Fibroblast of lung (primary cell): Measurements from ENCODE around the gene CCNF. TPM values are rescaled to one million over a fixed set of nuclear protein-coding genes. Genes with fewer than 3 reads are reported as not detected.
"Not testable (repeated sequence)": the region's sequence is repeated elsewhere in the genome, so short reads cannot be mapped to it uniquely, and the experiment has no call there.

Experiments used
- DNase-seq, 2 donors: peaks; one replicate each; pipeline versions ENCODE4 v3.0.0 to v3.0.0-alpha.2; 2010; ENCODE audit warnings: low read depth in 2 of 2
- H2AFZ ChIP-seq: 2 replicates; pipeline ENCODE4 v1.5.1; 2012; ENCODE audit warnings: low read length, control low read depth, inconsistent platforms
- H3K27ac ChIP-seq: 2 replicates; pipeline ENCODE4 v1.5.1; 2011; ENCODE audit warnings: low read length, control low read depth; ENCODE audit not compliant: insufficient read depth
- H3K27me3 ChIP-seq: 2 replicates; pipeline ENCODE4 v1.5.1; 2011; ENCODE audit warnings: mild to moderate bottlenecking, low read length; ENCODE audit not compliant: control insufficient read depth, insufficient read depth
- H3K36me3 ChIP-seq: 2 replicates; pipeline ENCODE4 v1.5.1; 2011; ENCODE audit warnings: low read length; ENCODE audit not compliant: control insufficient read depth, insufficient read depth
- H3K4me1 ChIP-seq: 2 replicates; pipeline ENCODE4 v1.5.1; 2011; ENCODE audit warnings: low read length; ENCODE audit not compliant: control insufficient read depth, insufficient read depth; ENCODE audit errors: extremely low read depth
- H3K4me2 ChIP-seq: 2 replicates; pipeline ENCODE4 v1.5.1; 2011; ENCODE audit warnings: low read length, control low read depth; ENCODE audit not compliant: insufficient read depth; ENCODE audit errors: extremely low read depth
- H3K4me3 ChIP-seq, 4 experiments: fragments of 200-600 bp in 1 of 4; sonication (generic) in 1 of 4; replicated peaks in 1 of 4; 2 replicates each; pipeline ENCODE4 v1.5.1; 2011 to 2016; ENCODE audit warnings: low read length in 4 of 4, low read depth in 3 of 4, mild to moderate bottlenecking in 3 of 4, control low read depth in 2 of 4, inconsistent platforms in 1 of 4, mixed read lengths in 1 of 4; ENCODE audit not compliant: insufficient read depth in 1 of 4; ENCODE audit errors: control extremely low read depth in 1 of 4
- H3K79me2 ChIP-seq: 2 replicates; pipeline ENCODE4 v1.5.1; 2012; ENCODE audit warnings: mild to moderate bottlenecking, low read length, inconsistent platforms; ENCODE audit not compliant: control insufficient read depth, insufficient read depth
- H3K9ac ChIP-seq: 2 replicates; pipeline ENCODE4 v1.5.1; 2011; ENCODE audit warnings: mild to moderate bottlenecking, low read length, control low read depth; ENCODE audit not compliant: insufficient read depth
- H3K9me3 ChIP-seq: 2 replicates; pipeline ENCODE4 v1.5.1; 2012; ENCODE audit warnings: low read depth, low read length; ENCODE audit not compliant: control insufficient read depth, insufficient read depth
- H4K20me1 ChIP-seq: 2 replicates; pipeline ENCODE4 v1.5.1; 2011; ENCODE audit warnings: low read length; ENCODE audit not compliant: control insufficient read depth, insufficient read depth; ENCODE audit errors: extremely low read depth
- EZH2 ChIP-seq: IDR thresholded peaks from 2 replicates; pipeline ENCODE4 v1.5.1; 2012; ENCODE audit warnings: low read length, control low read depth, mild to moderate bottlenecking; ENCODE audit errors: missing control alignments
- polyA plus RNA-seq, 2 donors: library from polyadenylated mRNA; depleted of rRNA in 1 of 2; stranded (reverse) in 1 of 2; unstranded in 1 of 2; fragments of >200 nt; gene quantifications; 2 replicates each; pipeline ENCODE4 v1.2.1, GENCODE V29; 2011 to 2012; ENCODE audit warnings: missing spikeins in 1 of 2
- total RNA-seq: library from RNA; depleted of rRNA; stranded (reverse); fragments of >200 nt; gene quantifications from 2 replicates; pipeline ENCODE4 v1.2.1, GENCODE V29; 2014
- TF ChIP-seq, protein P1 (sequence below), 2 donors: IDR thresholded peaks in 1 of 2; conservative IDR thresholded peaks in 1 of 2; 1 replicate in 1 of 2; 2 replicates in 1 of 2; pipeline ENCODE4 v1.5.1; 2011 to 2012; ENCODE audit warnings: low read length in 2 of 2, control low read depth in 1 of 2, inconsistent platforms in 1 of 2, low read depth in 1 of 2, mild to moderate bottlenecking in 1 of 2

CCNF gene
- total and polyA plus RNA-seq, 2 donors (not counting 1 experiment from before 2014, with no cell fraction given): 3.8 to 7.3 TPM

DNA sequence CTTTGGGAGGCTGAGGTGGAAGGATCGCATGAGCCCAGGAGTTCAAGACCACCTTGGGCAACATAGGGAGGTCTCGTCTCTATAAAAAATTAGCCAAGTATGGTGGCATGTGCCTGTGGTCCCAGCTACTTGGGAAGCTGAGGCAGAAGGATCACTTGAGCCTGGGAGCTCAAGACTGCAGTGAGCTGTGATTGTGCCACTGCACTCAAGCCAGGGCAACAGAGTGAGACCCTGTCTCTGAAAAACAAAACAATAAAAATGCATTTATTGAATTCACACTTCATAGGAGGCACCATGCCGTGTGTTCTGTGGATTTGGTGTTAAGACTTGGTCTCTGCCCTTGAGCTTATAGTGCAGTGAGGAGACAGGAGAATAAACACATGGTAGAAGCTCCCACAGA is 48.1 kb downstream of the CCNF start:
- peaks cover 3% of the 10 kb centered on the region for H3K79me2 ChIP-seq
- H3K4me2 ChIP-seq: no peak overlapping the region
- H3K4me3 ChIP-seq: no peak overlapping the region
- no peak overlapping the region for H2AFZ ChIP-seq
- H3K36me3 ChIP-seq: no peaks in the 10 kb centered on the region
- no peaks in the 10 kb centered on the region for H3K9me3 ChIP-seq
- no peak for DNase-seq
- no peak overlapping the region for H3K9ac ChIP-seq
- TF ChIP-seq, protein P1, sequence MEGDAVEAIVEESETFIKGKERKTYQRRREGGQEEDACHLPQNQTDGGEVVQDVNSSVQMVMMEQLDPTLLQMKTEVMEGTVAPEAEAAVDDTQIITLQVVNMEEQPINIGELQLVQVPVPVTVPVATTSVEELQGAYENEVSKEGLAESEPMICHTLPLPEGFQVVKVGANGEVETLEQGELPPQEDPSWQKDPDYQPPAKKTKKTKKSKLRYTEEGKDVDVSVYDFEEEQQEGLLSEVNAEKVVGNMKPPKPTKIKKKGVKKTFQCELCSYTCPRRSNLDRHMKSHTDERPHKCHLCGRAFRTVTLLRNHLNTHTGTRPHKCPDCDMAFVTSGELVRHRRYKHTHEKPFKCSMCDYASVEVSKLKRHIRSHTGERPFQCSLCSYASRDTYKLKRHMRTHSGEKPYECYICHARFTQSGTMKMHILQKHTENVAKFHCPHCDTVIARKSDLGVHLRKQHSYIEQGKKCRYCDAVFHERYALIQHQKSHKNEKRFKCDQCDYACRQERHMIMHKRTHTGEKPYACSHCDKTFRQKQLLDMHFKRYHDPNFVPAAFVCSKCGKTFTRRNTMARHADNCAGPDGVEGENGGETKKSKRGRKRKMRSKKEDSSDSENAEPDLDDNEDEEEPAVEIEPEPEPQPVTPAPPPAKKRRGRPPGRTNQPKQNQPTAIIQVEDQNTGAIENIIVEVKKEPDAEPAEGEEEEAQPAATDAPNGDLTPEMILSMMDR (conservative IDR thresholded peaks at IDR 0.05 in 1 of 2, IDR thresholded peaks at IDR 0.05 in 1 of 2; ENCODE audit: low read depth in 1 of 2, low read length in 2 of 2): no peak
- TF ChIP-seq EZH2: no peak
- H3K27me3 ChIP-seq: no peaks in the 10 kb centered on the region
- peaks cover 8% of the 10 kb centered on the region for H3K4me1 ChIP-seq
- H3K27ac ChIP-seq: no peak overlapping the region
- H4K20me1 ChIP-seq: no peaks in the 10 kb centered on the region

DNA sequence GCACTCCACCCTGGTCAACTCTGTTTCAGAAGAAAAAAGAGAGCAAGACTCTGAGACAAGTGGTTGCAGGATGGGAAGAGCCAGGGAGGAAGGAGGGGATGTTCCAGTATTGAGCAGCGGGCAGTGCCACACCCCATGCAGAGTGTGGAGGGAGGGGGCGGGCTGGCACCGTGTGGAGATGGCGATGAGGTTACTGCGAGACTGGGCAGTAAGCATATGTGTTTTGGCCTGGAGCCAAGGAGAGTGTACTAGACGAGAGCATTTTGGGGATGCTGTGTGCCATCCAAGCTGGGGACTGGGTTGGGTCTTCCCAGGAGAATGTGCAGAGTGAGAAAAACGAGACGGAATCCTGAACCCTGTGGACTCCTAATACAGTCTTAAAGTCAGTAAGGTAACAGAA is 49.0 kb downstream of the CCNF start:
- H4K20me1 ChIP-seq: no peaks in the 10 kb centered on the region
- H3K27ac ChIP-seq: no peak overlapping the region
- peaks cover 3% of the 10 kb centered on the region for H3K79me2 ChIP-seq
- no peak for DNase-seq
- H3K4me3 ChIP-seq: no peak overlapping the region
- peaks cover 15% of the 10 kb centered on the region for H3K4me1 ChIP-seq
- H3K9me3 ChIP-seq: no peaks in the 10 kb centered on the region
- H3K27me3 ChIP-seq: no peaks in the 10 kb centered on the region
- H3K36me3 ChIP-seq: no peaks in the 10 kb centered on the region
- no peak overlapping the region for H2AFZ ChIP-seq
- no peak for TF ChIP-seq EZH2
- H3K9ac ChIP-seq: no peak overlapping the region
- no peak overlapping the region for H3K4me2 ChIP-seq

DNA sequence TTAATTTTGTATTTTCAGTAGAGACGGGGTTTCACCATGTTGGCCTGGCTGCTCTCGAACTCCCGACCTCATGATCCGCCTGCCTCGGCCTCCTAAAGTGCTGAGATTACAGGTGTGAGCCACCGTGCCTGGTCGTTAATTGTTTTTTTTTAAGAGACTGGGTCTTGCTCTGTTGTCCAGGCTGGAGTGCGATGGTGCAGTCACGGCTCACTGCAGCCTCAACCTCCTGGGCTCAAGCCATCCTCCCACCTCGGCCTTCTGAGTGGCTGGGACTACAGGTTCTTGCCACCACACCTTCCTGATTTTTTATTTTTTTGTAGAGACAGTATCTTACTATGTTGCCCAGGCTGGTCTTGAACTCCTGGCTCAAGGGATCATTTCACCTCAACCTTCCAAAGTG is 50.7 kb downstream of the CCNF start:
- not testable (repeated sequence) for H3K79me2 ChIP-seq, H3K27ac ChIP-seq, H3K9me3 ChIP-seq, H3K9ac ChIP-seq, H3K4me3 ChIP-seq, H2AFZ ChIP-seq, H3K4me2 ChIP-seq, DNase-seq, H3K36me3 ChIP-seq, H4K20me1 ChIP-seq, H3K27me3 ChIP-seq
- H3K4me1 ChIP-seq: peaks cover 20% of the 10 kb centered on the region

DNA sequence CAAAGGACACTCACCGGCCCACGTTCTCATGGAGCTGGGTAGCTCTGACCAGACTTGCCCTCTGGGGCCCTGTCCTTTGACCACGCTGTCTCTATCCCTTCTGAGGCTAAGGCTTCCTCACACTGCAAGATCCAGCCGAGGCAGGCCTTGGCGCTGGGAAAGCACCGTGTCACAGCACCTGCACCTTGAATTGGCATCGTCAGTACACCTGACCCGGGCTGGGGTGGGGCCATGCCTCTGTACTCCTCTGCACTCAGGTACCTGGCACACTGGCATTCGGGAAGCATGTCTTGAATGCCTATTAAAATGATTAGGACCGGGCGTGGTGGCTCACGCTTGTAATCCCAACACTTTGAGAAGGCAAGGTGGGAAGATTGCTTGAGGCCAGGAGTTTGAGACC is 51.7 kb downstream of the CCNF start:
- Histone ChIP-seq H3K27me3 (no peaks in the 10 kb centered on the region), H3K36me3 (no peaks in the 10 kb centered on the region), H4K20me1 (no peaks in the 10 kb centered on the region), H3K9me3 (no peaks in the 10 kb centered on the region), H3K4me3 (no peak overlapping the region), H3K9ac (no peak overlapping the region), H3K4me2 (no peak overlapping the region), H2AFZ (no peak overlapping the region), H3K4me1 (peaks cover 18% of the 10 kb centered on the region), H3K79me2 (peaks cover 5% of the 10 kb centered on the region), H3K27ac (no peak overlapping the region)
- TF ChIP-seq, protein P1 (conservative IDR thresholded peaks at IDR 0.05 in 1 of 2, IDR thresholded peaks at IDR 0.05 in 1 of 2; ENCODE audit: low read depth in 1 of 2, low read length in 2 of 2): no peak
- no peak for TF ChIP-seq EZH2
- no peak for DNase-seq
